Activated T-helper 2 cell treated with anti-CD3 and anti-CD28 coated beads, Interferon-gamma antibody, Interleukin-2, Interleukin-4, amounts not matched to agents 10 μg/mL and 5 μg/mL and 100 μg/mL, durations not matched to agents 14 hours and 24 hours and 36 hours (primary cell): ENCODE data around the gene FRY. TPM values are rescaled to one million over a fixed set of nuclear protein-coding genes. Genes with fewer than 3 reads are reported as not detected.

Experiments used
- DNase-seq: peaks from one replicate; pipeline ENCODE4 v3.0.0; 2021; ENCODE audit warnings: low spot score
- H3K27ac Mint-ChIP-seq: one replicate; pipeline ENCODE4 v1.8.0; 2021; ENCODE audit warnings: mixed read lengths
- H3K27me3 Mint-ChIP-seq: one replicate; pipeline ENCODE4 v1.8.0; 2021; ENCODE audit warnings: low read depth, mixed read lengths
- H3K36me3 Mint-ChIP-seq: one replicate; pipeline ENCODE4 v1.8.0; 2021; ENCODE audit warnings: low read depth, mixed read lengths
- H3K4me1 Mint-ChIP-seq: one replicate; pipeline ENCODE4 v1.8.0; 2021; ENCODE audit warnings: low read depth, mixed read lengths
- H3K4me3 Mint-ChIP-seq: one replicate; pipeline ENCODE4 v1.8.0; 2021; ENCODE audit warnings: low read depth, mild to moderate bottlenecking, moderate library complexity, mixed read lengths
- H3K9me3 Mint-ChIP-seq: one replicate; pipeline ENCODE4 v1.8.0; 2021; ENCODE audit warnings: mixed read lengths
- intact Hi-C: fragments of 100-400 bp; cut with micrococcal nuclease; formaldehyde crosslinking; loops from one replicate; pipeline ENCODE4 v1.15.1; 2023
- total RNA-seq: library from RNA; stranded (reverse); gene quantifications from 2 replicates; pipeline ENCODE4 v1.2.3, GENCODE V29; 2022

The FRY gene
- total RNA-seq, 1 donor from 2014 or later, result 3.7 TPM

DNA sequence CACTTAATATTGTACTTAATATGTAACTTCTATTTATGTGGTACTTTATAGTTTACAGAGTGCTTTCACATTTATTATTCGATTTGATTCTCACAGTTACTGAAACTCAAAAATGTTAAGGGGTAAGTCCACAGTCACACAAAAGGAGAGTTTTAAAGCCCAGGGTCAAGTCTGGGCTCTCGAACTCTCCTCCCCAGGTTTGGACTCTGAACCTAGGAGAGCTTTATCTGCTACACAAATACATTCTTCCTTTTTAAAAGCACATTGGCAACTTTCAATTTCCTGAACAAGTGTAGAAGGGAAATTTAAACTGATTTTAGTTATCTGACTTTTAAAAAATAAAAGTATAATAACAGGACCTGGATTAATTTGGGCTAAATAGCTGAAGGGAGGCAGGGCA, 144.4 kb downstream of the FRY start:
- Mint-ChIP-seq H3K4me1 (no peaks in the 10 kb centered on the region), H3K9me3 (no peaks in the 10 kb centered on the region), H3K27ac (no peak overlapping the region), H3K27me3 (no peaks in the 10 kb centered on the region), H3K4me3 (no peak overlapping the region), H3K36me3 (no peaks in the 10 kb centered on the region)
- DNase-seq, result no peak
- intact Hi-C loops, result no loop called here

DNA sequence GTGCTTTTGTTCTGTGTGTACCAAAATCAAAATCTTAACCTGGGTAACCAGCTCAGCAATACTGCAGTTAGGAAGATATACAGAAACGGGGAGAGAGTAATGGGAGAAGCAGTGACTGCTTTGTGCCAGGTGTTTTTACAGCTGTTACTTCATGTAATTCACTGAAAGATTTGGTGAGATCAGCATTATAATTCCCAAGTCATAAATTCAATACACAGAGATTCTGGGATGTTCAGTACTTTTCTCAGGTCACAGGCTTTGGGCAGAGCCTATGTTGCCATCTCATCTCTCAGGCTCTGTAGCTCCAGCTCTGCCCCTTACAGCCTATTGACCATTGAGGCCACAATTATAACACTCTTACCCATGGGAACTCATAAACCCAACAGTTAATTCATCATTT, 145.1 kb downstream of the FRY start:
- no peak for DNase-seq
- H3K9me3 Mint-ChIP-seq, result no peaks in the 10 kb centered on the region
- no peaks in the 10 kb centered on the region for H3K27me3 Mint-ChIP-seq
- intact Hi-C loops, result no loop called here
- H3K27ac Mint-ChIP-seq, result no peak overlapping the region
- H3K4me3 Mint-ChIP-seq, result no peak overlapping the region
- no peaks in the 10 kb centered on the region for H3K36me3 Mint-ChIP-seq
- no peaks in the 10 kb centered on the region for H3K4me1 Mint-ChIP-seq

DNA sequence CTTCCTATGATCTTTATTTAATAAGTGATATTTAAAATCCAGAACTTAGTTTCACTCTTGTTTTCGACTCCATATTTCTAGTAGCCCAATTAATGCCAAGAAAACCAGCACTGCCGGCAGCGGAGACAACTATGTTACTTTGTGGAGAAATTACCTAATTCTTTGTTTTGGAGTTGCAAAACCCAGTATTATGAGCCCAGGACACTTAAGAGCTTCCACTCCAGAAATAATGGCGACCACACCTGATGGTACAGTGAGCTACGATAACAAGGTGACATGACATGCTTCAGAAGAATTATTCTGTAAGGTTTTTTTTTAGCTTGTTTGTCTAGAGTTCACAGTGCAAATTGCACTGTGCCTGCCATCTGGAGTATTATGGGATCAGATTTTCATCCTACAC, 147.2 kb downstream of the FRY start:
- no peak overlapping the region for H3K27ac Mint-ChIP-seq
- intact Hi-C loops, result no loop called here

DNA sequence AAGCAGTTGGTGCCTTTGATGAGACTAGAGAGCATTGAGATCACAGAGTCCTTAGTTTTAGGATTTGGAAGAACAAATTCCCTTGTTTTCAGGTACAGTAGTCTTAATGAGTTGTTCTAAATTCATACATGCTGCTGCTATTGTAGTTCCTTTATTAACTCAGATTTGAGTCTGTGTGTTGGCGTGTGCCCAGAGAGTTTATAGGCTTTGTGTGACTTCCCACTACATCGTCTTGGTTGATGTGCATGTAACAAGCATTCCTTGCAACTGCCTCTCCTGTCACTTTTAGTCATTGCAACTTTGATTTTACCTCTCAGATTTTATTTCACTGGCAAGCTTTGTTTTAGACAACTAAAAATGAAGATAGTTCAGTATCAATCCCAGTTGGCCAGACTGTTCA, 148.1 kb downstream of the FRY start:
- Mint-ChIP-seq H3K4me1 (no peaks in the 10 kb centered on the region), H3K27me3 (no peaks in the 10 kb centered on the region), H3K36me3 (no peaks in the 10 kb centered on the region), H3K27ac (no peak overlapping the region), H3K4me3 (no peak overlapping the region), H3K9me3 (no peaks in the 10 kb centered on the region)
- intact Hi-C loops, result no loop called here
- no peak for DNase-seq

More for the DNA sequence above, 147.2 kb downstream of the FRY start:
- no peaks in the 10 kb centered on the region for H3K4me1 Mint-ChIP-seq
- H3K36me3 Mint-ChIP-seq, result no peaks in the 10 kb centered on the region
- H3K27me3 Mint-ChIP-seq, result no peaks in the 10 kb centered on the region
- H3K4me3 Mint-ChIP-seq, result no peak overlapping the region
- no peaks in the 10 kb centered on the region for H3K9me3 Mint-ChIP-seq
- no peak for DNase-seq

DNA sequence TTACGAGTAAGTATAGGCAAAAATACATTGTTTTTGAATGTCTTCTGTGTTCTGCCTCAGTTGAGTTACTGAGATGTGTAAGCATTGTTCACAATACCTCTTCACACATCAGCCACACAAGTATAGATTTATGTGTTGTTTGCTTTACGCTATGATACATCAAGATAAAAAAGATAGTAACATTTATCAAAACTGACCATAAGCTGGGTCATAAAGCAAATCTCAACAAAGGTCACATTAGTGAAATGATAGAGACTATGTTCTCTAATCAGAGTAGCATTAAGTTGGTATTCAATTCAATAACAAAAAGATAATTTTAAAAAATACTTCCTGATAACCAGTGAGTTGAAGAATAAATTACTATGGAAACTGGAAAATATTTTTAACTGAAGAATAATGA, 156.1 kb downstream of the FRY start:
- Mint-ChIP-seq H3K4me3 (no peak overlapping the region), H3K4me1 (no peaks in the 10 kb centered on the region), H3K9me3 (no peaks in the 10 kb centered on the region), H3K27me3 (no peaks in the 10 kb centered on the region), H3K27ac (no peak overlapping the region), H3K36me3 (peaks cover 7% of the 10 kb centered on the region)
- no peak for DNase-seq
- intact Hi-C loops, result no loop called here

DNA sequence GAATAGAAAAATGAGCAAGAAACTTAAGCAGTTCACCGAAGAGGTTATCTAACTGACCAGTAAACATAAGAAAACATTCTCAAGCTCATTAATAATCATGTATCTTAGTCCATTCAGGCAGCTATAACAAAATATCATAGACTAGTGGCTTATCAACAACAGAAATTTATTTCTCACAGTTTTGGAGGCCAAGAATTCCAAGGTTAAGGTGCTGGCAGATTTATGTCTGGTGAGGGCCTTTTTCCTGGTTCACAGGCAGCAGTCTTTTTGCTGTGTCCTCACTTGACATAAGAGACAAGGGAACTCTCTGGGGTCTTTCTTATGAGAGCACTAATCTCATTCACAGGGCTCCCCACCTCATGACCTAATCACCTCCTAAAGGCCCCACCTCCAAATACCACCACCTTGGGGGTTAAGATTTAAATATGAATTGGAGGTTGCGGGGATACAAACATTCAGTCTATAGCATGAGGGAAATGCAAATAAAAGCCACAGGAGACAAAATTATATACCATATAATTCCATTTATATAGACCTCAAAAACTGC, 160.0 kb downstream of the FRY start:
- H3K4me3 Mint-ChIP-seq, result no peak overlapping the region

DNA sequence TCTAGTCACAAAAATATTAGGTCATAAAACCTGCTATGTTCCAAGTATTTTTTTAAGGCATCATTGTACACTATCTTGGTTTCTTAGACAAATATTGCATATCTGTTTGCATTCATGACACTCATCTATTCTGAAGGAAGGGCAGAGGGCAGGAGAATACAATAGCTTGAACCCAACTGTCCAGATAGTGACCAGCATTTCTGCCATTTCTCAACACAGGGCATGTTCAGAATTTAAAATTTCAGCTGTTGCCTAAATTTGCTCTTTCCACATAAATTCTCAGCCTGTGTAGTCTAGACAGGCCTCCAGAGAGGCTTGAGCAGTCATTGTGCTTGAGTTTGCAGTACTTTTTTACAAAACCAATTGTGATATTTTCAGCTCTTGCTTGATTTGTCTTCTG, 164.1 kb downstream of the FRY start:
- Mint-ChIP-seq H3K4me3 (no peak overlapping the region), H3K36me3 (no peaks in the 10 kb centered on the region), H3K27me3 (no peaks in the 10 kb centered on the region), H3K4me1 (no peaks in the 10 kb centered on the region), H3K27ac (no peak overlapping the region), H3K9me3 (no peaks in the 10 kb centered on the region)
- intact Hi-C loops, result no loop called here
- no peak for DNase-seq

More for the DNA sequence above, 160.0 kb downstream of the FRY start:
- intact Hi-C loops, result no loop called here
- Mint-ChIP-seq H3K9me3 (no peaks in the 10 kb centered on the region), H3K27me3 (no peaks in the 10 kb centered on the region), H3K36me3 (peaks cover 4% of the 10 kb centered on the region), H3K4me1 (no peaks in the 10 kb centered on the region), H3K27ac (no peak overlapping the region)
- DNase-seq, result no peak

DNA sequence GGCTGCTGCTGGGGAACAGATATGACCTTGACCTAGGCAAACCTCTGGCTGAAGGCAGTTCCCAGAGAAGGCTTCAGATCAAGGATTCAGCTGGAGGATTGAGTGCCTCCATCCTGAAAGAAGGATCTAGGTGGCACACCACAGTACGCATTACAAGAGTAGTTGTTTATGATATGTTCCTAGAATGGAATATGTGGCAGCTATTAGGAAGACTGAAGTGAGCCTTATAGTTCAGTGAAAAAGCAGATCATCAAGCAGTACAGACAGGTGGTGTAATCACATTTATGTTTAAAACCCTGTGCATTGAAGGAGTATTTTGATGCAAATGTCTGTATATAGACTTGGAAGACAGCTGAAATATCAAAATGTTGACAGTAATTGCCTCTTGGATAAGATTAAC, 167.6 kb downstream of the FRY start:
- Mint-ChIP-seq H3K36me3 (no peaks in the 10 kb centered on the region), H3K4me3 (no peak overlapping the region), H3K9me3 (no peaks in the 10 kb centered on the region), H3K4me1 (no peaks in the 10 kb centered on the region), H3K27ac (no peak overlapping the region), H3K27me3 (no peaks in the 10 kb centered on the region)
- intact Hi-C loops, result no loop called here
- no peak for DNase-seq

DNA sequence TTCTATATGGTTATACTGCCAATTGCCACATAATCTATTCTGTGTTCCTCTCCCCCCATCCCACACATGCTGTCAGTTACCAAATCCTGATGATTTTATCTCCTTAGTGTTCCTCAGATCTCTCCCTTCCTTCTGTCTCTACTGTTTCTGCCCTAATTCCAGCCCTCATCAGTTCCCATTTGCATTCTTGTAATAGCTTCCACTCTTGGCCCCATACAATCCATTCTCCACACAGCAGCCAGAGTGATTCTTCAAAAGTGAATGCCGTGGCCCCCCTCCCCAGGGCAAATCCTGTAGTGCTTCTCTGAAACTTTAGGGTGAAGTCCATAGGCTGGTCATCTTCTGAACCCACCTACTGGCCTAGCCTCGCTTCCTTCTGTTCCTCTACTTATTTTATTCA, 169.2 kb downstream of the FRY start:
- intact Hi-C loops, result no loop called here
- DNase-seq, result no peak
- no peak overlapping the region for H3K27ac Mint-ChIP-seq
- H3K36me3 Mint-ChIP-seq, result no peaks in the 10 kb centered on the region
- H3K27me3 Mint-ChIP-seq, result no peaks in the 10 kb centered on the region
- H3K4me3 Mint-ChIP-seq, result no peak overlapping the region
- no peaks in the 10 kb centered on the region for H3K9me3 Mint-ChIP-seq
- no peaks in the 10 kb centered on the region for H3K4me1 Mint-ChIP-seq

DNA sequence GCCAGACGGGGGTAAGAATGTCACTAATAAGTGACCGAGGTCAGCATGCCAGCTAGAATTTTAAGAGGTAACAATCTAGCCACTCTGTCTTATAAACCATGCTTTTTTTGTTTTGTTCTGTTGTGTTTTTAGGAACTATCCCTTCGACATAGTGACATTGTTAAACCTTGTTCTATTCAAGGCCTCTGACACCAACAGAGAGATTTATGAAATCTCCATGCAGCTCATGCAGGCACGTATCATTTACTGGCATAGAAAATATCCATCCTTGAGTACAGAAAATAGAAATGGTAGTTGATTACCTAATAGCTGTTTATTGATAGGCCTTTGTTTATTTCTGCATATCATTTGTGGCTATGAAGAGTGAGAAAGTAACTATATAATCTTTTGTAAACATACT, 170.2 kb downstream of the FRY start:
- DNase-seq, result no peak

DNA sequence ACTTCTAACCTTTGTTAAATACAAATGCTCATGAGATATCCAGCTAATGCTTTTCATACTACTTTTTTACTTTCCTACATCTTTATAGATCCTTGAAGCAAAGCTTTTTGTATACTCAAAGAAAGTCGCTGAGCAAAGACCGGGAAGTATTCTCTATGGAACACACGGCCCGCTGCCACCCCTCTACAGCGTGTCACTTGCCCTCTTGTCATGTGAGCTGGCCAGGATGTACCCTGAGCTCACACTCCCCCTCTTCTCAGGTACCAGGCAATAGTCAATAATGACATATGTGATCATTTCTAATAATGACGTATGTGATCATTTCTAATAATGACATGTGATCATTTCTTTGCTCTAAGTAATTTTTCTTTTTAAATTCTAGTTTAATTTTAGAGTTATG, 170.7 kb downstream of the FRY start:
- intact Hi-C loops, result no loop called here
- Mint-ChIP-seq H3K9me3 (no peaks in the 10 kb centered on the region), H3K4me1 (no peaks in the 10 kb centered on the region), H3K36me3 (no peaks in the 10 kb centered on the region), H3K4me3 (no peak overlapping the region), H3K27me3 (no peaks in the 10 kb centered on the region), H3K27ac (no peak overlapping the region)
- no peak for DNase-seq

More for the DNA sequence above, 170.2 kb downstream of the FRY start:
- Mint-ChIP-seq H3K4me1 (no peaks in the 10 kb centered on the region), H3K9me3 (no peaks in the 10 kb centered on the region), H3K27me3 (no peaks in the 10 kb centered on the region), H3K36me3 (no peaks in the 10 kb centered on the region), H3K27ac (no peak overlapping the region), H3K4me3 (no peak overlapping the region)
- intact Hi-C loops, result no loop called here

DNA sequence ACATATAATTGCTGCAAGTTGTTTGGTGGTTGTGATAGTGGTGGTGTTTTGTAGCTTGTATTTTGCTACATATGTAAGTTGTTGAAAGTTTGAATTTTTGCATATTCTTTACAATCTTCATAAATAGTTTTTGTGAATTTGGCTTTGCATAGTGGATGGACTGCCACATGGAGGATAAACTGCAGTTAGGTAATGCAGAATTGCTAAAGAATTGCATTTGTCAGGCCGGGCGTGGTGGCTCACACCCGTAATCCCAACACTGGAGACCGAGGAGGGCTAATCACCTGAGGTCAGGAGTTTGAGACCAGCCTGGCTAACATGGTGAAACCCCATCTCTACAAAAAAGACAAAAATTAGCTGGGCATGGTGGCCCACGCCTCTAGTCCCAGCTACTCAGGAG, 171.6 kb downstream of the FRY start:
- no peak overlapping the region for H3K27ac Mint-ChIP-seq
- H3K36me3 Mint-ChIP-seq, result no peaks in the 10 kb centered on the region
- intact Hi-C loops, result no loop called here
- DNase-seq, result no peak
- no peaks in the 10 kb centered on the region for H3K4me1 Mint-ChIP-seq
- H3K9me3 Mint-ChIP-seq, result no peaks in the 10 kb centered on the region
- no peak overlapping the region for H3K4me3 Mint-ChIP-seq
- no peaks in the 10 kb centered on the region for H3K27me3 Mint-ChIP-seq

DNA sequence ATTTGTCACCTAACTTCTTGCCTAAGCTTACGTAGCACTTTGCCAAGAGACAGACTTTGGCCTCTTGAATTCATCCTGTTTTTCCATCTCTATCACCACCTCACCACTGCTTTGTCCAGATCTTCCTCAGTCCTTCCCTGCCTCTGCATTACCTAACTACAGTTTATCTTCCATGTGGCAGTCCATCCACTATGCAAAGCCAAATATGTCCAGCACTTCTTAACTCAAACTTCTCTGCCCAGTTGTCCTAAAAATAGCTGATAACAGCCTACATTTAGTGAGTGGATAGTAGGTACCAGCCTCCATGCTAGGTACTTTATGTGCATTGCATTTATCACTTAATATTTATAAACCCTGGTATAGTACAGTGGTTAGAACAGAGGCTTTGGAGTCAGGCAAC, 172.2 kb downstream of the FRY start:
- H3K27ac Mint-ChIP-seq, result no peak overlapping the region
- H3K36me3 Mint-ChIP-seq, result no peaks in the 10 kb centered on the region
- no peaks in the 10 kb centered on the region for H3K27me3 Mint-ChIP-seq
- H3K4me3 Mint-ChIP-seq, result no peak overlapping the region
- no peak for DNase-seq
- intact Hi-C loops, result no loop called here
- no peaks in the 10 kb centered on the region for H3K9me3 Mint-ChIP-seq
- H3K4me1 Mint-ChIP-seq, result no peaks in the 10 kb centered on the region

DNA sequence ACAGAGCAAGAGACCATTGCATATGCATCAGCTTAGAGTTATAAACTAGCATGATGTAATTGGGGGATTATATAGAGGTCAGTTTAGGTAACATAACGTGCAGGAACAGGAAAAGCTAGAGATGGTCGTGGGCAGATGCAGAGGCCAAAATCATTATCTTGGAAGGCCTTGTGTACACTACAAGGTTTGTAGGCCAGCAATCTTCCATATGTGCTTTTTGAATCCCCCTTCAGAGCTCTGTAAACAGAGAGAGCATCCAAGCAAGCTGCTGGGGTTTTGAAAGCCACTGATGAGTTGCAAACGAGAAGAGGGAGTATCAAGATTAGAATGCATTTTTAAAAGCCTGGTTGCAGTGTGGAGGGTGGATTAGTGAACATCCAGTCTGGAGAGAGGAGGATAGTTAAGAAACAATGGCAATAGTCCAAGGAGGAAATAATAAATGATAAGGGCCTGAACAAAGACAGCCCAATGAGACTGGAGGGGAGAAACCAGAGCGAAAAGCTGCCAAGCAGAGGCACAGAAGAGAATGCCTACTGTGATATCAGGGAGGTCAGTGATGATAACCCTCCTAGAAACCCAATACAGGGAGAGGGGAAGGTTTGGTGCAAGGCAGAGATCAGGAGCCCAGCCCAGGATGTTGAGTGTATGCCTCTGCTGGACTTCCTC, 174.0 kb downstream of the FRY start:
- Mint-ChIP-seq H3K27me3 (no peaks in the 10 kb centered on the region), H3K27ac (no peak overlapping the region), H3K36me3 (no peaks in the 10 kb centered on the region), H3K9me3 (no peaks in the 10 kb centered on the region), H3K4me1 (no peaks in the 10 kb centered on the region), H3K4me3 (no peak overlapping the region)
- intact Hi-C loops, result no loop called here
- DNase-seq, result no peak
